ENCODE data around the gene KRT27. TPM values are rescaled to one million over a fixed set of nuclear protein-coding genes. Genes with fewer than 3 reads are reported as not detected.

The KRT27 gene
- not detected for total RNA-seq

- H3K9me3 ChIP-seq (ENCODE audit: low read depth, low read length), result no peaks in the 10 kb centered on the region
- no peak within 1 kb of the TSS for H3K4me3 ChIP-seq (ENCODE audit: low read length)
- peaks cover 31% of the 10 kb centered on the region for H3K27me3 ChIP-seq (ENCODE audit: insufficient read depth, low read length)
- no peaks in the 10 kb centered on the region for H3K4me1 ChIP-seq (ENCODE audit: insufficient read depth, low read length)
Observed at GRCh38 chr17:40782450-40782849, at the start of gene KRT27. Gene KRT27 (minus strand): TSS chr17:40782550. CDS start chr17:40782493, 57 bp downstream.

GRCh38 chr17:40830085-40830776 lies 47.9 kb upstream of the KRT27 start:
- Histone ChIP-seq H3K27me3 (ENCODE audit: insufficient read depth, low read length) (no peaks in the 10 kb centered on the region), H3K9me3 (ENCODE audit: low read depth, low read length) (no peaks in the 10 kb centered on the region), H3K4me3 (ENCODE audit: low read length) (no peak overlapping the region), H3K4me1 (ENCODE audit: insufficient read depth, low read length) (no peaks in the 10 kb centered on the region)

- no peak overlapping the region for H3K4me3 ChIP-seq (ENCODE audit: low read length)
- no peaks in the 10 kb centered on the region for H3K9me3 ChIP-seq (ENCODE audit: low read depth, low read length)
- H3K27me3 ChIP-seq (ENCODE audit: insufficient read depth, low read length), result no peaks in the 10 kb centered on the region
- no peaks in the 10 kb centered on the region for H3K4me1 ChIP-seq (ENCODE audit: insufficient read depth, low read length)
Observed at GRCh38 chr17:40828454-40829044, 46.2 kb upstream of the KRT27 start.

GRCh38 chr17:40827746-40828453 lies 45.5 kb upstream of the KRT27 start:
- no peaks in the 10 kb centered on the region for H3K9me3 ChIP-seq (ENCODE audit: low read depth, low read length)
- no peak overlapping the region for H3K4me3 ChIP-seq (ENCODE audit: low read length)
- H3K4me1 ChIP-seq (ENCODE audit: insufficient read depth, low read length), result no peaks in the 10 kb centered on the region
- H3K27me3 ChIP-seq (ENCODE audit: insufficient read depth, low read length), result no peaks in the 10 kb centered on the region

DNA sequence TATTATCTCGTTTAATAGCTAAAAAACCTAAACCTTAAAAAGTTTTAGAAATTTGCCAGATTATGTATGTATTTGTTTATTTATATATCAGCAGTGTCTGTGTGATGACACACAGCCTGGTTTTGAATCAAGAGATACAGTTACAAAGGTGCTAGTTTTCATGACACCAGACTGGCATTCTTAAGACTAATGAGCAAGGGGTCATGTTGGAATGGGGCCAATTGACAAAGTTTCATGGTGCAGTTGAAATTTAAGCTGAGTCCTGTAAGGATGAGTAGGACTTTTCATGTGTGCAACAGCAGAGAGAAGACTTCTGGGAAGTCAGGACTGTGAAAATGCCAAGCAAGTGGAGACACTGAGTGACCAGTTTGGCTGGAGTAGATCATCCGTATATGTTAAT lies 43.2 kb upstream of the KRT27 start:
- no peaks in the 10 kb centered on the region for H3K4me1 ChIP-seq (ENCODE audit: insufficient read depth, low read length)
- H3K27me3 ChIP-seq (ENCODE audit: insufficient read depth, low read length), result peaks cover 3% of the 10 kb centered on the region
- H3K9me3 ChIP-seq (ENCODE audit: low read depth, low read length), result no peaks in the 10 kb centered on the region
- H3K4me3 ChIP-seq (ENCODE audit: low read length), result no peak overlapping the region

GRCh38 chr17:40824015-40824832 lies 41.9 kb upstream of the KRT27 start:
- Histone ChIP-seq H3K27me3 (ENCODE audit: insufficient read depth, low read length) (peaks cover 3% of the 10 kb centered on the region), H3K4me3 (ENCODE audit: low read length) (no peak overlapping the region), H3K4me1 (ENCODE audit: insufficient read depth, low read length) (peaks cover 4% of the 10 kb centered on the region), H3K9me3 (ENCODE audit: low read depth, low read length) (no peaks in the 10 kb centered on the region)

GRCh38 chr17:40822132-40822812 lies 39.9 kb upstream of the KRT27 start, which contains the start of gene KRT10:
Gene KRT10 (minus strand): TSS chr17:40822614. CDS start chr17:40822585, 29 bp downstream.
- Histone ChIP-seq H3K9me3 (ENCODE audit: low read depth, low read length) (no peaks in the 10 kb centered on the region), H3K27me3 (ENCODE audit: insufficient read depth, low read length) (peaks cover 3% of the 10 kb centered on the region), H3K4me1 (ENCODE audit: insufficient read depth, low read length) (peaks cover 10% of the 10 kb centered on the region), H3K4me3 (ENCODE audit: low read length) (no peak within 1 kb of the TSS)

GRCh38 chr17:40821536-40821935 lies 39.2 kb upstream of the KRT27 start:
- peaks cover 10% of the 10 kb centered on the region for H3K4me1 ChIP-seq (ENCODE audit: insufficient read depth, low read length)
- H3K27me3 ChIP-seq (ENCODE audit: insufficient read depth, low read length), result peaks cover 3% of the 10 kb centered on the region
- H3K4me3 ChIP-seq (ENCODE audit: low read length), result no peak overlapping the region
- H3K9me3 ChIP-seq (ENCODE audit: low read depth, low read length), result no peaks in the 10 kb centered on the region

- Histone ChIP-seq H3K9me3 (ENCODE audit: low read depth, low read length) (no peaks in the 10 kb centered on the region), H3K4me3 (ENCODE audit: low read length) (no peak overlapping the region), H3K27me3 (ENCODE audit: insufficient read depth, low read length) (peaks cover 3% of the 10 kb centered on the region), H3K4me1 (ENCODE audit: insufficient read depth, low read length) (peaks cover 10% of the 10 kb centered on the region)
Observed at GRCh38 chr17:40820228-40820838, 38.0 kb upstream of the KRT27 start.

DNA sequence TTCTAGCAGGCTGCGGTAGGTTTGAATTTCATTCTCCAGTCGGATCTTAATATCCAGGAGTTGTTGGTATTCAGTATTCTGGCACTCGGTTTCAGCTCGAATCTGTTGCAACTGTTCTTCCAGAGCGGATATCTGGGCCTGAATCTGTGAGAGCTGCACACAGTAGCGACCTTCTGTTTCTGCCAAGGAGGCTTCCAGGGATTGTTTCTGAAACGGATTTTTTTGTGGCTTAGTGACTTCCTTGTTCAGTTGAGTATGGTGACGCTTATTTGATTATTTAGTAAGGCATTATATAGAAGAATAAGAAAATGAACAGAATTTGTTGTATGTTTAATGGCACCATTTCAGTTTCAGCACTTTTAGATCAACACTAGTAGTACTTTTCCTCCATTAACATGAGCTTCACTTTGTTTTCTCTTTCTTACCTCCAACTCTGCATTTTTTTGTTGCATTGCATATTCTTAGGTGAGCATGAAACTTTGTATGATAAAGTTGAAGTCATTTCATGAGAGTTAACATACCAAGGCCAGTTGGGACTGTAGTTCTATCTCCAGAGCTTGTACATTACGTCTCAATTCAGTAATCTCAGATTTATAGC lies 37.3 kb upstream of the KRT27 start:
- H3K4me3 ChIP-seq (ENCODE audit: low read length), result peak overlapping the region; percentile 70

DNA sequence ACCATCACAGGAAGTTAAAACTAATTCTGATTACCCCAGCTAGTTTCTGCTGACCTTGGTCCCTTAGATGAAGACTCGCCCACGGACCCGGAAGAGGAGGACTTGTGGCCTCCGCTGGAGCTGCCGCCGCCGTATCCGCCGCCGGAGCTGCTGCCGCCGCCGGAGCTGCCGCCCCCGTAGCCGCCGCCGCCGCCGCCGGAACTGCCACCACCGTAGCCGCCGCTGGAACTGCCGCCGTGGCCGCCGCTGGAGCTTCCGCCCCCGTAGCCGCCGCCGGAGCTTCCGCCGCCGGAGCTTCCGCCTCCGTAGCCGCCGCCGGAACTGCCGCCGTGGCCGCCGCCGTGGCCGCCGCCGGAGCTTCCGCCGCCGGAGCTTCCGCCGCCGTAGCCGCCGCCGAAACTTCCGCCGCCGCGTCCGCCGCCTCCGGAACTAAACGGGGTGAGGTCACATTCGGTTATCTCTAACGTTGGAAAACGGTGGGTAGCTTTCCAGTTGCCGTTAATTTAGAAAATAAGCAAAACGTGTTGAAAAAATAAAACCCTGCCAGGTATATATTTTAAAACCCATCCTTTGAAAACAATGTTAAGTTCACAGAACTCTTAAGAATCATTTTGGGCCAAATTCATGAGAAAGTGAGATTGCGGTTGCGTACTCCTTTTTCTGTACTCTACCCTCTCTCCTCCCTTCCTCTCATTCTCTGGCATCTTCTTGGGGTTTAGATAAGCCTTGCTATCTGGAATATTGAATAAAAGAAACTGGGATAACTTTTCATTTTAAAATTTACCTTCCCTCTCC lies 36.6 kb upstream of the KRT27 start:
- H3K4me3 ChIP-seq (ENCODE audit: low read length), result peak overlapping the region; percentile 70
- no peaks in the 10 kb centered on the region for H3K9me3 ChIP-seq (ENCODE audit: low read depth, low read length)
- H3K4me1 ChIP-seq (ENCODE audit: insufficient read depth, low read length), result peaks cover 10% of the 10 kb centered on the region
- H3K27me3 ChIP-seq (ENCODE audit: insufficient read depth, low read length), result peaks cover 10% of the 10 kb centered on the region

More for the DNA sequence above, 37.3 kb upstream of the KRT27 start:
- H3K4me1 ChIP-seq (ENCODE audit: insufficient read depth, low read length), result peaks cover 10% of the 10 kb centered on the region
- H3K9me3 ChIP-seq (ENCODE audit: low read depth, low read length), result no peaks in the 10 kb centered on the region
- H3K27me3 ChIP-seq (ENCODE audit: insufficient read depth, low read length), result peaks cover 8% of the 10 kb centered on the region

DNA sequence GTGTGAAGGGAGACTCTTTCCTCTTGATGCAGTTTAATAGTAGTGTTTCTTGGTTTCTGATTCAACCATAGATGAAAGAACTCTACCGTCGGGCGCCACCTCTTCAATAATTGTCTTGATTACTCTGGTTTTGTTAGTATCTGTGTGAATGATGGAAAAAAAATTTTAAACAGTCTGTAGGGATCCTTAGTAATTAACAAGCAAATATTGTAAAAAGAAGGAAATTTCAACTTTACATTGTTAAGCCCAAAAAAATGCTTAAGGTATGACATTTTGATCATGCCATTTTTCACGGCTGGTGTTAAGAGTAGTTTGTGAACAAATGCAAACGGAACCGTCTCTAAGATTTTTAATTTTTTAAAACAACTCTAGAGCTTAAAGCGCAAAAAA lies 36.0 kb upstream of the KRT27 start:
- peaks cover 10% of the 10 kb centered on the region for H3K4me1 ChIP-seq (ENCODE audit: insufficient read depth, low read length)
- H3K27me3 ChIP-seq (ENCODE audit: insufficient read depth, low read length), result peaks cover 15% of the 10 kb centered on the region
- no peaks in the 10 kb centered on the region for H3K9me3 ChIP-seq (ENCODE audit: low read depth, low read length)
- peak overlapping the region; percentile 70 for H3K4me3 ChIP-seq (ENCODE audit: low read length)

- Histone ChIP-seq H3K27me3 (ENCODE audit: insufficient read depth, low read length) (peaks cover 26% of the 10 kb centered on the region), H3K4me3 (ENCODE audit: low read length) (no peak overlapping the region), H3K4me1 (ENCODE audit: insufficient read depth, low read length) (peaks cover 10% of the 10 kb centered on the region), H3K9me3 (ENCODE audit: low read depth, low read length) (no peaks in the 10 kb centered on the region)
Observed at GRCh38 chr17:40817103-40817682, 34.8 kb upstream of the KRT27 start.

Data from mononuclear cell (primary cell).